IPS DF 6.9 (cell line): ENCODE data around the gene AHRR.

ENCODE experiments used
- DNase-seq: peaks from one replicate; pipeline ENCODE4 v3.0.0-alpha.2; 2013; ENCODE audit warnings: low read depth, low spot score
- H3K27ac ChIP-seq: one replicate; pipeline ENCODE4 v1.5.1; 2013; ENCODE audit warnings: low read length, control low read depth
- H3K27me3 ChIP-seq: 2 replicates; pipeline ENCODE4 v1.6.1; 2013; ENCODE audit warnings: mild to moderate bottlenecking, low read length; ENCODE audit not compliant: control insufficient read depth, insufficient read depth
- H3K36me3 ChIP-seq: 2 replicates; pipeline ENCODE4 v1.6.1; 2013; ENCODE audit warnings: low read length; ENCODE audit not compliant: control insufficient read depth, insufficient read depth
- H3K4me1 ChIP-seq: 2 replicates; pipeline ENCODE4 v1.6.1; 2013; ENCODE audit warnings: low read length; ENCODE audit not compliant: control insufficient read depth, insufficient read depth
- H3K4me3 ChIP-seq: 2 replicates; pipeline ENCODE4 v1.5.1; 2013; ENCODE audit warnings: mild to moderate bottlenecking, low read length
- H3K9me3 ChIP-seq: 2 replicates; pipeline ENCODE4 v1.6.1; 2013; ENCODE audit warnings: low read length, inconsistent platforms; ENCODE audit not compliant: control insufficient read depth, insufficient read depth
- WGBS: extraction: QIAGEN DNeasy Blood & Tissue Kit; methylation state at CpG from one replicate; pipeline ENCODE4 v1.1.7; 2013; ENCODE audit warnings: mixed read lengths, missing lambda C conversion rate; ENCODE audit not compliant: insufficient read length, insufficient coverage; 5-methylcytosine and 5-hydroxymethylcytosine counted together

The AHRR gene

DNA sequence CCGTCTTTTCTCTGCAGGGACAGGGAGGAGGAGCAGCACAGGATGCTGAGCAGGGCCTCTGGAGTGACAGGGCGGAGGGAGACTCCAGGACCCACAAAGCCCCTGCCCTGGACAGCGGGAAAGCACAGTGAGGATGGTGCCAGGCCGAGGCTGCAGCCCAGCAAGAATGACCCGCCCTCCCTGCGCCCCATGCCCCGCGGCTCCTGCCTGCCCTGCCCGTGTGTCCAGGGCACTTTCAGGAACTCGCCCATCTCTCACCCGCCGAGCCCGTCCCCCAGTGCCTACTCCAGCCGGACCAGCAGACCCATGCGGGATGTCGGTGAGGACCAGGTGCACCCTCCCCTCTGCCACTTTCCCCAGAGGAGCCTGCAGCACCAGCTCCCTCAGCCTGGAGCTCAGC, 112.3 kb downstream of the AHRR start:
- H3K4me1 ChIP-seq: peaks cover 2% of the 10 kb centered on the region; the same call in 1 of the 2 replicates
- no peak for DNase-seq
- no peak overlapping the region for H3K27ac ChIP-seq
- H3K27me3 ChIP-seq: no peaks in the 10 kb centered on the region
- H3K36me3 ChIP-seq: no peaks in the 10 kb centered on the region
- WGBS: no CpG with 5 or more reads among the region's 16 CpGs
- H3K9me3 ChIP-seq: no peaks in the 10 kb centered on the region
- no peak overlapping the region for H3K4me3 ChIP-seq

DNA sequence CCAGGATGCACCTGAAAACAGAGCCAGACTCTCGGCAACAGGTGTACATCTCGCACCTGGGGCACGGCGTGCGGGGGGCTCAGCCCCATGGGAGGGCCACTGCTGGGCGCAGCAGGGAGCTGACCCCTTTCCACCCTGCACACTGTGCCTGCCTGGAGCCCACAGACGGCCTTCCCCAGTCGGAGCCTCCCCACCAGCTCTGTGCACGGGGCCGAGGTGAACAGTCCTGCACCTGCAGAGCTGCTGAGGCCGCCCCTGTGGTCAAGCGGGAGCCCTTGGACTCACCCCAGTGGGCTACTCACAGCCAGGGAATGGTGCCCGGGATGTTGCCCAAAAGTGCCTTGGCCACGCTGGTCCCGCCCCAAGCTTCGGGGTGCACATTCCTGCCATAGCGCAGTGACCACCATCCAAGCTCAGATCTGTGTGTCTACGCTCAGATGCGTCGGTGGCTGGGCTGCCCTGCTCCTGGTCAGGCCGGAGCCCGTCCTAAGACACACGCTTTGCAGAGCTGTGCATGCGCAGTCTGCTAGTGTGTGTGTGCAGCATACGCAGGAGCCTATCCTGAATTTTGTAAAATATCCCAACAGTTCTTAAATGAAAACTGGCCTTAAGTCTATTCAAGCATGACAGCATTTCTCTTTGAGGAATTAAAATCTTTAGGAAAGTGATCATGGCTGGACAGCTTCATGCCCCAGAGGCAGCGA, 113.1 kb downstream of the AHRR start:
- DNase-seq: no peak
- Histone ChIP-seq H3K9me3 (no peaks in the 10 kb centered on the region), H3K27ac (no peak overlapping the region), H3K36me3 (no peaks in the 10 kb centered on the region), H3K27me3 (no peaks in the 10 kb centered on the region), H3K4me3 (no peak overlapping the region), H3K4me1 (peaks cover 2% of the 10 kb centered on the region; the same call in 1 of the 2 replicates)
- WGBS: no CpG with 5 or more reads among the region's 26 CpGs

DNA sequence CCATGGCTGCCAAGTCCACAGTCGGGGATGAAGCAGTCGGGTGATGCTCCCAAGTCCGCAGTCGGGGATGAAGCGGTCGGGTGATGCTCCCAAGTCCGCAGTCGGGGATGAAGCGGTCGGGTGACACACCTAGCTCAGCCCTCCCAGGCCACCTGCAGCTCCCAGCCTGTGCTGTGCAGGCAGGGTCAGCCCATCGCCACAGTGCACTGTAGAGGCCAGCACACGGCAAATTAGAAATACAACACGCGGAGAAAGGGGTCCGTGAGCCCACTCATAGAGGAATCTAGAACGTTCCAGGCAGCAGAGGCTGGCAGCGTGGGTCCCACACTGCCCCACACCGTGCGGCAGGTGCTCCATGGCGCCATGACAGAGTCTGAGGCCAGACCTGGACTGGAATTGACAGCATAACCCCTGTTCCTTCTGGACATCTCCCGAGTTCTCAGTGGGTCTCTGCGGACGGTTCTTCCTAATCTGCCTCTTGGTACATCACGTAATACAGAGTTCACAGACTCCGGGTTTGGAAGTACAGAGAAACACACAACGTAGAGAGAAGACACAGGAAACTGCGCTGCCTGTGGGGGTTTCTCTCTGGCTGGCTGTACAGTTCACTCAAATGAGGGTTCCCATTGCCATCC, 113.8 kb downstream of the AHRR start:
- Histone ChIP-seq H3K27me3 (no peaks in the 10 kb centered on the region), H3K4me3 (no peak overlapping the region), H3K36me3 (no peaks in the 10 kb centered on the region), H3K27ac (no peak overlapping the region), H3K4me1 (peaks cover 2% of the 10 kb centered on the region; the same call in 1 of the 2 replicates), H3K9me3 (no peaks in the 10 kb centered on the region)
- no CpG with 5 or more reads among the region's 27 CpGs for WGBS
- DNase-seq: no peak

DNA sequence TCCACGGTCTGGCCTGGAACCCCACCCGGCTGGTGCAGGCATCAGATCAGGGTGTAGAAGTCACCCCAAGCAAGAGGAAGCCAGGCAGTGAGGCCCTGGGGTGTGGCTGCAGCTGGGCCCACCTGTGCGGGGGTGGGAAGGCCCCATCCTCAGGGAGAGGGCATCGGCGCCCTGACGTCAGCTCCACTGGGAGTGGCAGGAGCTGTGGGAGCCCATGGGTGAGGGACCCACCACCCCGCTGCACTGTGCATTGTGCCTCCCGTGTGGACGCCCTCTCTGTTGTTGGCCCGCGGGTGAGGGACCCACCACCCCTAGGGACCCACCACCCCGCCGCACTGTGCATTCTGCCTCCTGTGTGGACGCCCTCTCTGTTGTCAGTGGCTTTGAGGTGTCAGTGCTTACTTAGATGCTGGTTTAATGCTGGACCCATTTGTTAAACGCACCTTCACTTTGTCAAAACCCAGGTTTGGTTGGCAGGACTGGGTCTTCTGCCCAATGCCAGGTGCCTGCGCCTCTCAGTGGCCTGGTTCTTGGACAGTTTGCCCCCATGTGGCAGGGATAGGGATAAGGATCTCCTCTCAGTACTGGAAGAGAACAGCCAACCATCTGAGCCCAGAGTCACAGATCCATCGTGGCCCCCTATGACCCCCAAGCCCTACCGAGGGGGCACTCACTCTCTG, 114.6 kb downstream of the AHRR start:
- H3K27ac ChIP-seq: no peak overlapping the region
- H3K9me3 ChIP-seq: no peaks in the 10 kb centered on the region
- no peaks in the 10 kb centered on the region for H3K27me3 ChIP-seq
- peaks cover 2% of the 10 kb centered on the region; the same call in 1 of the 2 replicates for H3K4me1 ChIP-seq
- WGBS: no CpG with 5 or more reads among the region's 18 CpGs
- no peak for DNase-seq
- H3K36me3 ChIP-seq: no peaks in the 10 kb centered on the region
- H3K4me3 ChIP-seq: no peak overlapping the region

DNA sequence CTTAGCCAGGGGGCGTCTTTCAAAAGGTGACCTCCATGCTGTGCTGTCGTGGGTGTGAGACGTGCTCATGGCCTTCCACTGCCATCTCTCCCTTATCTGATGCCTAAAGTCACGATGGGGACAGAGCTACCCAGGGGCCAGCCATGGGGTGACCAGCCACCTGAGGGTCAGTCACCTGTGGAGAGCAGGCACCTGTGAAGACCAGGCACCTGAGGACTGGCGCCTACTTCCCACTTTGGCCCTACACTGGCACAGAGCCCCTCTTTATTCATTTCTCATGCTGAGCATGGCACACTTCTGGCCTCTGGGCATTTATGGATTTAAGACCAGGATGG, 115.1 kb downstream of the AHRR start:
- H3K4me1 ChIP-seq: peaks cover 2% of the 10 kb centered on the region; the same call in 1 of the 2 replicates
- no peak for DNase-seq
- H3K36me3 ChIP-seq: no peaks in the 10 kb centered on the region
- no peak overlapping the region for H3K27ac ChIP-seq
- no CpG with 5 or more reads among the region's 5 CpGs for WGBS
- no peaks in the 10 kb centered on the region for H3K27me3 ChIP-seq
- H3K4me3 ChIP-seq: no peak overlapping the region
- H3K9me3 ChIP-seq: no peaks in the 10 kb centered on the region

- Histone ChIP-seq H3K9me3 (no peaks in the 10 kb centered on the region), H3K36me3 (no peaks in the 10 kb centered on the region), H3K27ac (no peak overlapping the region), H3K27me3 (no peaks in the 10 kb centered on the region), H3K4me3 (no peak overlapping the region), H3K4me1 (peaks cover 2% of the 10 kb centered on the region; the same call in 1 of the 2 replicates)
- WGBS: no CpG with 5 or more reads among the region's 18 CpGs
- no peak for DNase-seq
Measured at GRCh38 chr5:437281-437771, 115.8 kb downstream of the AHRR start.

GRCh38 chr5:438481-438981, 117.0 kb downstream of the AHRR start:
- H3K27me3 ChIP-seq: no peaks in the 10 kb centered on the region
- no peak overlapping the region for H3K4me3 ChIP-seq
- H3K4me1 ChIP-seq: peaks cover 4% of the 10 kb centered on the region; the same call in 1 of the 2 replicates
- WGBS: no CpG with 5 or more reads among the region's 14 CpGs
- no peak for DNase-seq
- H3K27ac ChIP-seq: no peak overlapping the region
- H3K36me3 ChIP-seq: no peaks in the 10 kb centered on the region
- H3K9me3 ChIP-seq: no peaks in the 10 kb centered on the region

- no peak for DNase-seq
- Histone ChIP-seq H3K27me3 (no peaks in the 10 kb centered on the region), H3K36me3 (no peaks in the 10 kb centered on the region), H3K4me1 (peaks cover 6% of the 10 kb centered on the region), H3K4me3 (no peak overlapping the region), H3K27ac (no peak overlapping the region), H3K9me3 (no peaks in the 10 kb centered on the region)
- no CpG with 5 or more reads among the region's 8 CpGs for WGBS
Measured at GRCh38 chr5:439181-439580, 117.7 kb downstream of the AHRR start.

DNA sequence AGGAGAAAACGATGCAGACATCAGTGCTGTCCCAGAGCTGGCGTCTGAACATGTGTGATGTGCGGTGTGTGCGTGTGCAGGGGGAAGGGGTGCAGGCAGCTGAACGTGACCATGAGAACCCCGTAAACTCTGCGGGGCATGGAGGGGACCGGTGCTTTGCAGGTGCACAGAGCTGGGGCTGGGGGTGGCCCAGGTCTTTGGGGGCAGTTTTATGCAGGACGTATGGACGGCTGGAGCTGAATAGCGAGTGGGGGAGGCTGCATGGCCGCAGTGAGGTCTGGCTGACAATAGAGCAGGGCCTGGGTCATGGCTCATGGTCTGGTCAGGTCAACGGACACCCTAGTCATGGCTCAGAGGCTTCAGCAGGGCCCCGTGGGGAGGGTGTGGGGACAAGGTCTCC, 118.1 kb downstream of the AHRR start:
- H3K4me1 ChIP-seq: peaks cover 6% of the 10 kb centered on the region
- WGBS: no CpG with 5 or more reads among the region's 14 CpGs
- no peak for DNase-seq

GRCh38 chr5:440401-441201, 119.1 kb downstream of the AHRR start:
- DNase-seq: no peak
- Histone ChIP-seq H3K4me3 (no peak overlapping the region), H3K27ac (no peak overlapping the region), H3K9me3 (no peaks in the 10 kb centered on the region), H3K4me1 (peaks cover 6% of the 10 kb centered on the region), H3K27me3 (no peaks in the 10 kb centered on the region), H3K36me3 (no peaks in the 10 kb centered on the region)
- WGBS: no CpG with 5 or more reads among the region's 18 CpGs

More for the DNA sequence above, 118.1 kb downstream of the AHRR start:
- Histone ChIP-seq H3K4me3 (no peak overlapping the region), H3K27ac (no peak overlapping the region), H3K27me3 (no peaks in the 10 kb centered on the region), H3K36me3 (no peaks in the 10 kb centered on the region), H3K9me3 (no peaks in the 10 kb centered on the region)
